ENCODE measurements around the gene FGGY. TPM values are rescaled to one million over a fixed set of nuclear protein-coding genes. Genes with fewer than 3 reads are reported as not detected.

FGGY gene
- total RNA-seq, 1 experiment from 2014 or later, result 12.0 TPM

DNA sequence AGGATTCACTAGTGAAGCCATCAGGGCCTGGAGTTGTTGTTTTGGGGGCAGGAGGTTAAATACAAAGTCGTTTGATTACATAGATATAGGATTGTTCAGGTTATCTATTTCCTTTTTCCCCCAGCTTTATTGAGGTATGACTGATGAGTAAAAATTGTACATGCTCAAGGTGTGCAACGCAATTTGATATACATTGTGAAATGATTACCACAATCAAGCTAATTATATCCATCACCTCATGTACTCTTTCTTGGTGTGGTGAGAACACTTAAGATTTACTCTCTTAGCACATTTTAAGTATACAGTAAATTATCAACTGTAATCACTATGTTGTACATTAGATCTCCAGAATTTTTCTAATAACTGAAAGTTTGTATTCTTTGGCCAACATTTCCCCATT lies 6.0 kb downstream of the FGGY start:
- ATAC-seq, result no peak
- ChIA-PET POLR2A (no interaction called here), CTCF (no interaction called here)
- peaks cover 20% of the 10 kb centered on the region for H3K4me1 Mint-ChIP-seq
- H3K27me3 Mint-ChIP-seq (ENCODE audit: low read depth), result no peaks in the 10 kb centered on the region
- no peak for TF ChIP-seq CREB1 (CRISPR knock-in tag; IDR thresholded peaks at IDR 0.05)
- no peak for TF ChIP-seq TP53 (CRISPR knock-in tag; IDR thresholded peaks at IDR 0.05)
- TF ChIP-seq, protein P1, sequence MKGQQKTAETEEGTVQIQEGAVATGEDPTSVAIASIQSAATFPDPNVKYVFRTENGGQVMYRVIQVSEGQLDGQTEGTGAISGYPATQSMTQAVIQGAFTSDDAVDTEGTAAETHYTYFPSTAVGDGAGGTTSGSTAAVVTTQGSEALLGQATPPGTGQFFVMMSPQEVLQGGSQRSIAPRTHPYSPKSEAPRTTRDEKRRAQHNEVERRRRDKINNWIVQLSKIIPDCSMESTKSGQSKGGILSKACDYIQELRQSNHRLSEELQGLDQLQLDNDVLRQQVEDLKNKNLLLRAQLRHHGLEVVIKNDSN (CRISPR knock-in tag; IDR thresholded peaks at IDR 0.05), result no peak
- no peak for TF ChIP-seq ESRRA (CRISPR knock-in tag; IDR thresholded peaks at IDR 0.05; ENCODE audit: borderline replicate concordance)
- TF ChIP-seq ZNF423 (CRISPR knock-in tag; IDR thresholded peaks at IDR 0.05), result no peak
- no peak for DNase-seq (ENCODE audit: low spot score)
- H3K36me3 Mint-ChIP-seq, result peaks cover 32% of the 10 kb centered on the region
- H3K9me3 Mint-ChIP-seq, result peaks cover 41% of the 10 kb centered on the region
- no peak overlapping the region for H3K27ac Mint-ChIP-seq
- no peak overlapping the region for H3K4me3 Mint-ChIP-seq

DNA sequence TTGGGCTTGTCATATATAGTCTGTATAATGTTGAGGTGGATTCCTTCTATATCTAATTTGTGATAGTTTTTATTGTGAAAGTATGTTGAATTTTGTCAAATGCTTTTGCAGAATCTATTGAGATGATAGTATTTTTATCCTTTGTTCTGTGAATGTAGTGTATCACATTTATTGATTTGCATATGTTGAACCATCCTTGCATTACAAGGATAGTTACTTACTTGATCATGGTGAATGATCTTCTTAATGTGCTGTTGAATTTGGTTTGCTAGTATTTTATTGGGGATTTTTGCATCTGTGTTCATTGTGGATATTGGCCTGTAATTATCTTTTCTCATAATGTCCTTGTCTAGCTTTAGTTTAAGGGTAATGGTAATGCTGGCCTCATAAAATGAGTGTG lies 8.3 kb downstream of the FGGY start:
- peaks cover 35% of the 10 kb centered on the region for H3K9me3 Mint-ChIP-seq
- H3K4me1 Mint-ChIP-seq, result peaks cover 17% of the 10 kb centered on the region
- ATAC-seq (no peak), DNase-seq (ENCODE audit: low spot score) (no peak)
- no peak for TF ChIP-seq ZNF121 (CRISPR knock-in tag; IDR thresholded peaks at IDR 0.05)
- TF ChIP-seq, protein P2, sequence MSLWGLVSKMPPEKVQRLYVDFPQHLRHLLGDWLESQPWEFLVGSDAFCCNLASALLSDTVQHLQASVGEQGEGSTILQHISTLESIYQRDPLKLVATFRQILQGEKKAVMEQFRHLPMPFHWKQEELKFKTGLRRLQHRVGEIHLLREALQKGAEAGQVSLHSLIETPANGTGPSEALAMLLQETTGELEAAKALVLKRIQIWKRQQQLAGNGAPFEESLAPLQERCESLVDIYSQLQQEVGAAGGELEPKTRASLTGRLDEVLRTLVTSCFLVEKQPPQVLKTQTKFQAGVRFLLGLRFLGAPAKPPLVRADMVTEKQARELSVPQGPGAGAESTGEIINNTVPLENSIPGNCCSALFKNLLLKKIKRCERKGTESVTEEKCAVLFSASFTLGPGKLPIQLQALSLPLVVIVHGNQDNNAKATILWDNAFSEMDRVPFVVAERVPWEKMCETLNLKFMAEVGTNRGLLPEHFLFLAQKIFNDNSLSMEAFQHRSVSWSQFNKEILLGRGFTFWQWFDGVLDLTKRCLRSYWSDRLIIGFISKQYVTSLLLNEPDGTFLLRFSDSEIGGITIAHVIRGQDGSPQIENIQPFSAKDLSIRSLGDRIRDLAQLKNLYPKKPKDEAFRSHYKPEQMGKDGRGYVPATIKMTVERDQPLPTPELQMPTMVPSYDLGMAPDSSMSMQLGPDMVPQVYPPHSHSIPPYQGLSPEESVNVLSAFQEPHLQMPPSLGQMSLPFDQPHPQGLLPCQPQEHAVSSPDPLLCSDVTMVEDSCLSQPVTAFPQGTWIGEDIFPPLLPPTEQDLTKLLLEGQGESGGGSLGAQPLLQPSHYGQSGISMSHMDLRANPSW (CRISPR knock-in tag; conservative IDR thresholded peaks at IDR 0.05; ENCODE audit: low read depth), result no peak
- no peak for TF ChIP-seq ZNF317 (CRISPR knock-in tag; IDR thresholded peaks at IDR 0.05; ENCODE audit: borderline replicate concordance, low read depth)
- TF ChIP-seq JUN (CRISPR knock-in tag; IDR thresholded peaks at IDR 0.05), result no peak
- no peak for TF ChIP-seq FOXJ3 (CRISPR knock-in tag; IDR thresholded peaks at IDR 0.05; ENCODE audit: borderline replicate concordance)
- TF ChIP-seq, protein P3, sequence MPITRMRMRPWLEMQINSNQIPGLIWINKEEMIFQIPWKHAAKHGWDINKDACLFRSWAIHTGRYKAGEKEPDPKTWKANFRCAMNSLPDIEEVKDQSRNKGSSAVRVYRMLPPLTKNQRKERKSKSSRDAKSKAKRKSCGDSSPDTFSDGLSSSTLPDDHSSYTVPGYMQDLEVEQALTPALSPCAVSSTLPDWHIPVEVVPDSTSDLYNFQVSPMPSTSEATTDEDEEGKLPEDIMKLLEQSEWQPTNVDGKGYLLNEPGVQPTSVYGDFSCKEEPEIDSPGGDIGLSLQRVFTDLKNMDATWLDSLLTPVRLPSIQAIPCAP (CRISPR knock-in tag; IDR thresholded peaks at IDR 0.05), result no peak
- TF ChIP-seq ATF1 (CRISPR knock-in tag; IDR thresholded peaks at IDR 0.05), result no peak
- TF ChIP-seq, protein P4, sequence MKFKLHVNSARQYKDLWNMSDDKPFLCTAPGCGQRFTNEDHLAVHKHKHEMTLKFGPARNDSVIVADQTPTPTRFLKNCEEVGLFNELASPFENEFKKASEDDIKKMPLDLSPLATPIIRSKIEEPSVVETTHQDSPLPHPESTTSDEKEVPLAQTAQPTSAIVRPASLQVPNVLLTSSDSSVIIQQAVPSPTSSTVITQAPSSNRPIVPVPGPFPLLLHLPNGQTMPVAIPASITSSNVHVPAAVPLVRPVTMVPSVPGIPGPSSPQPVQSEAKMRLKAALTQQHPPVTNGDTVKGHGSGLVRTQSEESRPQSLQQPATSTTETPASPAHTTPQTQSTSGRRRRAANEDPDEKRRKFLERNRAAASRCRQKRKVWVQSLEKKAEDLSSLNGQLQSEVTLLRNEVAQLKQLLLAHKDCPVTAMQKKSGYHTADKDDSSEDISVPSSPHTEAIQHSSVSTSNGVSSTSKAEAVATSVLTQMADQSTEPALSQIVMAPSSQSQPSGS (CRISPR knock-in tag; IDR thresholded peaks at IDR 0.05; ENCODE audit: borderline replicate concordance, low read depth), result no peak
- TF ChIP-seq CBFB (CRISPR knock-in tag; IDR thresholded peaks at IDR 0.05; ENCODE audit: low read depth), result no peak
- TF ChIP-seq RORB (CRISPR knock-in tag; IDR thresholded peaks at IDR 0.05), result no peak
- TF ChIP-seq NFYB (CRISPR knock-in tag; conservative IDR thresholded peaks at IDR 0.05; ENCODE audit: low read depth), result no peak
- no peak for TF ChIP-seq IRF2 (CRISPR knock-in tag; IDR thresholded peaks at IDR 0.05; ENCODE audit: borderline replicate concordance, low read depth)
- no peak for TF ChIP-seq SP1 (CRISPR knock-in tag; conservative IDR thresholded peaks at IDR 0.05)
- TF ChIP-seq, protein P5, sequence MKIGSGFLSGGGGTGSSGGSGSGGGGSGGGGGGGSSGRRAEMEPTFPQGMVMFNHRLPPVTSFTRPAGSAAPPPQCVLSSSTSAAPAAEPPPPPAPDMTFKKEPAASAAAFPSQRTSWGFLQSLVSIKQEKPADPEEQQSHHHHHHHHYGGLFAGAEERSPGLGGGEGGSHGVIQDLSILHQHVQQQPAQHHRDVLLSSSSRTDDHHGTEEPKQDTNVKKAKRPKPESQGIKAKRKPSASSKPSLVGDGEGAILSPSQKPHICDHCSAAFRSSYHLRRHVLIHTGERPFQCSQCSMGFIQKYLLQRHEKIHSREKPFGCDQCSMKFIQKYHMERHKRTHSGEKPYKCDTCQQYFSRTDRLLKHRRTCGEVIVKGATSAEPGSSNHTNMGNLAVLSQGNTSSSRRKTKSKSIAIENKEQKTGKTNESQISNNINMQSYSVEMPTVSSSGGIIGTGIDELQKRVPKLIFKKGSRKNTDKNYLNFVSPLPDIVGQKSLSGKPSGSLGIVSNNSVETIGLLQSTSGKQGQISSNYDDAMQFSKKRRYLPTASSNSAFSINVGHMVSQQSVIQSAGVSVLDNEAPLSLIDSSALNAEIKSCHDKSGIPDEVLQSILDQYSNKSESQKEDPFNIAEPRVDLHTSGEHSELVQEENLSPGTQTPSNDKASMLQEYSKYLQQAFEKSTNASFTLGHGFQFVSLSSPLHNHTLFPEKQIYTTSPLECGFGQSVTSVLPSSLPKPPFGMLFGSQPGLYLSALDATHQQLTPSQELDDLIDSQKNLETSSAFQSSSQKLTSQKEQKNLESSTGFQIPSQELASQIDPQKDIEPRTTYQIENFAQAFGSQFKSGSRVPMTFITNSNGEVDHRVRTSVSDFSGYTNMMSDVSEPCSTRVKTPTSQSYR (CRISPR knock-in tag; IDR thresholded peaks at IDR 0.05), result no peak
- TF ChIP-seq, protein P6, sequence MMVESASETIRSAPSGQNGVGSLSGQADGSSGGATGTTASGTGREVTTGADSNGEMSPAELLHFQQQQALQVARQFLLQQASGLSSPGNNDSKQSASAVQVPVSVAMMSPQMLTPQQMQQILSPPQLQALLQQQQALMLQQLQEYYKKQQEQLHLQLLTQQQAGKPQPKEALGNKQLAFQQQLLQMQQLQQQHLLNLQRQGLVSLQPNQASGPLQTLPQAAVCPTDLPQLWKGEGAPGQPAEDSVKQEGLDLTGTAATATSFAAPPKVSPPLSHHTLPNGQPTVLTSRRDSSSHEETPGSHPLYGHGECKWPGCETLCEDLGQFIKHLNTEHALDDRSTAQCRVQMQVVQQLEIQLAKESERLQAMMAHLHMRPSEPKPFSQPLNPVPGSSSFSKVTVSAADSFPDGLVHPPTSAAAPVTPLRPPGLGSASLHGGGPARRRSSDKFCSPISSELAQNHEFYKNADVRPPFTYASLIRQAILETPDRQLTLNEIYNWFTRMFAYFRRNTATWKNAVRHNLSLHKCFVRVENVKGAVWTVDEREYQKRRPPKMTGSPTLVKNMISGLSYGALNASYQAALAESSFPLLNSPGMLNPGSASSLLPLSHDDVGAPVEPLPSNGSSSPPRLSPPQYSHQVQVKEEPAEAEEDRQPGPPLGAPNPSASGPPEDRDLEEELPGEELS (CRISPR knock-in tag; IDR thresholded peaks at IDR 0.05), result no peak
- TF ChIP-seq SMAD4 (CRISPR knock-in tag; IDR thresholded peaks at IDR 0.05), result no peak
- TF ChIP-seq NFATC4 (CRISPR knock-in tag; IDR thresholded peaks at IDR 0.05), result no peak
- no peak for TF ChIP-seq SMAD3 (CRISPR knock-in tag; IDR thresholded peaks at IDR 0.05; ENCODE audit: borderline replicate concordance)
- TF ChIP-seq ELF4 (CRISPR knock-in tag; IDR thresholded peaks at IDR 0.05; ENCODE audit: low read depth), result no peak
- ChIA-PET CTCF (no interaction called here), POLR2A (no interaction called here)
- no peak overlapping the region for H3K4me3 Mint-ChIP-seq
- no peaks in the 10 kb centered on the region for H3K27me3 Mint-ChIP-seq (ENCODE audit: low read depth)
- no peak overlapping the region for H3K27ac Mint-ChIP-seq
- peaks cover 32% of the 10 kb centered on the region for H3K36me3 Mint-ChIP-seq

Measured in WTC11 (cell line).